GM18517 (cell line): ENCODE data around the gene ASXL1.
"Not testable (repeated sequence)": the region's sequence is repeated elsewhere in the genome, so short reads cannot be mapped to it uniquely, and the experiment has no call there.

ENCODE experiments used
- ATAC-seq: cut with Tn5 transposase; IDR thresholded peaks from one replicate; pipeline ENCODE4 v1.9.1; 2021; ENCODE audit warnings: mild to moderate bottlenecking, moderate library complexity; ENCODE audit not compliant: unreplicated experiment

Gene ASXL1

DNA sequence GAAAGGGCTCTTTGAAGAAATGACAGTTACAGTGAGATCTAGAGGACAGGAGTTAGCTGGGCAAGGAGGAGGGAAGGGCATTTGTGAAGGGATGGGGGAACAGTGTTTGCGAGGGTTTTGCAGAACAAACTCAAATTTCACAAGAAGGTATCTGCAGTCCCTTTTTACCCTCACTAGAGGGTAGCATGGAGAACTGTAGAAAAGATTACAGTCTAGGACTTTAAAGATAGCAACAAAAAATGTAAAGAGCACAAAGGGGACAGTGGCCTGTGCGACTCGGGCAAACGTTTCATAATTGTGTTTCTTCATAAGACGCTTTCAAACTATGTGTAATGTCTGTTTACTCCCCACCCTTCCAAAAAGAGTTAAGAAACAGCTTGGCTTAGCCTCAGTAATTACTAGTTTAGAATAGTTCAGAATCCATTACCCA, 21.2 kb upstream of the ASXL1 start:
- no peak for ATAC-seq

DNA sequence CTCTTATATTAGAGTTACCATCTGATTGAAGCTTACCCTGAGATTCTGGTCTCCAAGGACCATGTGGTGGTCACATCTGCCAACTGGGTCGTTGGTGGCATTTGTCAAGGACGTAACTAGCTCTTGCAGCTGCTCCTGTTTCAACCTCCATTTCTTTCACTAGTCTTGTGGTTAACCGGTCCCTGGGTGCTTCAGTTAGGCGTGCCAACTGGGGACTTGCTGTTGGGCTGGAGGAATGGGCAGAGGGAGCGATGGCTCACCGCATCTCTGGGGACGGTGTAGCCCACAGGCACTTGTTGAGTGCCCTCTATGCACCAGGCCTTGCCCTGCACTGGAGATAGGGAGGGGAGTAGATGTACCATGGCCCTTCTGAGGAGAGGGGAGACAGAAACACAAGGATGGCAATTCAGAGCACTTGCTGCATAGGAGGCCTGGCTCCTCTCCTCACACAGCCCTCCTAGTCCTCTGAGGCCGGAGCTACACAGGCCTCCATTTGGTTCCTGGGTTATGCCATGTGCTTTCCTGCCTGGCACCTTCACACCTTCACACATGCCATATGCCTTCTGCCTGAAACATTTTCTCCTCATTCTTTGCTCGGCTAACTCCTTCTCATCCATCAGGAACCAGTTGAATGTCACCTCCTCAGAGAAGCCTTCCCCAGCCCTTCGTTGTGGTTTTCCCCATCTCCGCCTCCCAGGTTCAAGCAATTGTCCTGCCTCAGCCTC, 20.0 kb upstream of the ASXL1 start:
- no peak for ATAC-seq

DNA sequence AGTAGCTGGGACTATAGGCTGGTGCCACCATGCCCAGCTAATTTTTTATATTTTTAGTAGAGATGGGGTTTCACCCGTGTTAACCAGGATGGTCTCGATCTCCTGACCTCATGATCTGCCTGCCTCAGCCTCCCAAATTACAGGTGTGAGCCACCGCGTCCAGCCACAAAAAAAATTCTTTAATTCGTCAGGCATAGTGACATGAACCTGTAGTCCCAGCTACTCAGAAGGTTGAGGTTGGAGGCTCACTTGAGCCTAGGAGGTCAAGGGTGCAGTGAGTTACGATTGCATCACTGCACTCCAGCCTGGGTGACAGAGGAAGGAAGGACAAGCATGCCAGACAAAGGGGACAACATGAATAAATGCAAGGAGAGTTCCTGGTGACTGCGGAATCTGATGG, 19.5 kb upstream of the ASXL1 start:
- no peak for ATAC-seq

DNA sequence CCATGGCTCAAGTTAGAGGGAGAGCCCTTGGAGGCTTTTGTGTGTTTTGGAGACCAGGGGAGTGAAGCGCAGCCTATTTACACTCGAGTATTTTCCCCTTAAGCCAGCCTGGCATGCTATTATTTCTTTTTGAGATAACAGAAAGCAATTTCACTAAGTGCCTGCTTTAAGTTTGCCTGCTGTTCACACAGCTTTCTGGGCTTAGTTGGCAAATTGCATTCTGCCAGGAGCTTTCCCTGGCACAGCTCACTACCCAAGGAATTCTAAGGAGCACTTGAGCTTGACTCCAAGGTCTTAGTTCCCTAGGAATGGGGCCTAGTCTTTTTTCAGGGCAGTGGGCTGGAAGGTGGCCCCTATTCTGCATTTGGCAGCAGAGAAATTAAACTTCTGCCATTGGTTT, 19.0 kb upstream of the ASXL1 start:
- no peak for ATAC-seq

DNA sequence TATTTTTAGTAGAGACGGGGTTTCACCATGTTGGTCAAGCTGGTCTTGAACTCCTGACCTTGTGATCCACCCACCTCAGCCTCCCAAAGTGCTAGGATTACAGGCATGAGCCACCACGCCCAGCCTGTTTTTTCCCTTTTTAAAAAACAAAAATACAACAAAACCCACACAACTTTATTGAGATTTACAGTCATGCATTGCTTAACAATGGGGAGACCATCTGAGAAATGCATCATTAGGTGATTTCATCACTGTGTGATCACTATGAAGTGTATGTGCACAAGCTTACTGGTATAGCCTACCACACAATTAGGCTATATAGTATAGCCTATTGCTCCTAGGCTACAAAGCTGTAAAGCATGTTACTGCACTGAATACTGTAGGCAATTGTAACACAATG, 17.1 kb upstream of the ASXL1 start:
- not testable (repeated sequence) for ATAC-seq

DNA sequence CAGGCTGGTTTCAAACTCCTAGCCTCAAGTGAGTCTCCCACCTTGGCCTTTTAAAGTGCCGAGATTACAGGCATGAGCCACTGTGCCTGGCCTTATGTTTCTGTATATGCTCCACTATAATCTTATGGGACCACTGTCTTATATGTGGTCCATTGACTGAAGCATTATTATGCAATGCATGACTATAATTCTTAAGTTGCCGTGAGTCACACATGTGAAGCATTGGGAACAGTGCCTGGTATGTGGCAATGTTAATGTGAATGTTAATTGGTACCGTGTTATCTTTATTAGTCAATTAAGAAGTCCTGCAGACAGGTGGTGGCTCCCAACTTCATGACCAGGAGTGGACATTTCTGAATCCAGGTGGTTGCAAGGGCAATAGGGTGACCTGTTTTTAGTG, 14.7 kb upstream of the ASXL1 start:
- no peak for ATAC-seq

DNA sequence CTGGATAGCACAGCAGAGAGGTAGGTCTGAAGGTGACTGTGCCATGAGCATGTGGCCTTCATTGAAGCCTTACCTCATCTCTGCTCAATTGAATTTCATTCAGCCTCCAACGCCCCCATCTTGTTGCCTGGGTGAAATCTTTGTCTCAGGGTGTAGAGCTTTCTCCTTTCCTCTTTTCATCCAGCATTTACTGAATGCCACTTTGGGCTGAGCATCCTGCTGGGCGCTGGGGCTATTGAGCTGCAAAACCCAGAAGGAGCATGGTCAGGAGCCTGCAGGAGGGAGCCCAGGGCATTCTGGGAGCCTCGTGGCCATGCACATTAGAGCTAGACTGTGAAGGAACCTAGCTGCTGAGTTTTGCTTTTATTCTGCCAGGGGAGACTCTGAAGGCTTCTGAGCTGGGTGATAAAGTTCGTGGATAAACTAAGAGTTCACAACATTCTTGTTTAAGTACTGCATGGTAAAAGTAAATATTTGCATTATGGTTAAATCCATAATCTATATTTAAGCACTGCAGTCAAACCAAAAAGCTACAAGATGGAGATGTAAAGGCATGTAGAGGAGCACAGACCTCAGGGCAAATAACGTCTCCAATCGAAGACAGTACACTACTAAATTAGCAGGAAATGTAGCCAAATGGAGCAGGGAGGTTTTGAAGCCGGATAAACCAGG, 13.2 kb upstream of the ASXL1 start:
- ATAC-seq, result no peak

DNA sequence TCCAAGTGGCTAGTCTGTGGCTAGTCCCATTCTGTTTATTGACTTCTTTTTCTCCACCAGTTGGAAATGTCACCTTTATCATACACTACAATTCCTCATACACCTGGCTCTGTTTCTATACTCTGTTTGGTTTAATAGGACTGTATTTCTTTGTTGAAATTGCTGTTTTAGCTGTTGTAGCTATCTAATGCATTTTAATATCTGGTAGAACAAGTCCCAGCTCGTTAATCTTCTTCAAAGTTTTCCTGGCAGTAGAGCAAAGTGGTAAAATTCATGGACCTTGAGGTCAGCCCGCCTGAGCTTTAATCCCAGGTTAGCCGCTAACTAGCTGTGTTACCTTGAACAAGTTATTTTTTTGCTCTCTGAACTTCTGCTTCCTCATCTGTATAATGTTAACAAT, 9.9 kb upstream of the ASXL1 start:
- ATAC-seq, result no peak

DNA sequence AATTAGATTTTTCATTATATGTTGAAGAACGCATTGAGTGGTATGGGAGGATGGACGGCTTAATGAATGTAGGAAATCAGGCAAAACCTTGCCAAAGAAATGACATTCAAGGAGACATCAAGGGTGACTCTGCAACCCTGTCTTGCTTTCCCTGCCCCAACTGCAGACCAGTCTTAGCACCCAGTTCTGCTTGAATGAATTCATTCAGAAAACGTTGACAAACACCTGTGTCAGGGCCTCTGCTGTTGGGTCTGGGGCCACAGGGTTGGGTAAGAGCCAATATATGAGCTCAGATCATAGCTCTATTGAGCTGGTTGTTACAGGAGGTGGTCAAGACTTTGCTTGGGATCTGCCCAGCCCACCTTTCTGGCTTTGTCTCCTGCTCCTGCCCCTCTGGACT, 7.7 kb upstream of the ASXL1 start:
- ATAC-seq, result no peak

DNA sequence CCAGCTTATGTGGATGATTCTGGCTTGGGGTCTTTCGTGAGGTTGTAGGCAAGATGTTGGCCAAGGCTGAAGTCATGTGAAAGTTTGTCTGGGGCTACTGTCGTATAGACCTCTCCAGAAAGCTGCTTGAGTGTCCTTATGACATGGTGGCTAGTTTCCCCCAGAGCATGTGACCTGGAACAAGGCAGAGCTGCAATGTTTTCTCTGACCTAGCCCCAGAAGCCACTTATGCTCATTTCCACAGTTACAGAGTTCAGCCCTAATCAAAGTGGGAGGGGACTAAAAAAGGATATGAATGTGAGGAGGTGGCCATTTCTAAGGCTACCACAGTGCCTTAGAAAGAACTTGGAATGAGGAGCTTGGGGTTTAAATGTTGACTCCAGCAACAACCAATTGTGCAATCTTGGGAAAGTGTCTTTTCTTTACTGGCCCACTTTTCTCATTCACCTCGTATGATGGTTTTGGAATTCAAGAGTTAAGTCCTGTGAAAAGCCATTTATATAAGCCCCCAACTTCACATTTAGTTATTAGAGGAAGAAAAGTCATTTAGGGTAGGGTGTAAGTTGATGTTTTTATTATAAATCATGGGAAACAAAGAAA, 5.9 kb upstream of the ASXL1 start:
- ATAC-seq, result no peak

DNA sequence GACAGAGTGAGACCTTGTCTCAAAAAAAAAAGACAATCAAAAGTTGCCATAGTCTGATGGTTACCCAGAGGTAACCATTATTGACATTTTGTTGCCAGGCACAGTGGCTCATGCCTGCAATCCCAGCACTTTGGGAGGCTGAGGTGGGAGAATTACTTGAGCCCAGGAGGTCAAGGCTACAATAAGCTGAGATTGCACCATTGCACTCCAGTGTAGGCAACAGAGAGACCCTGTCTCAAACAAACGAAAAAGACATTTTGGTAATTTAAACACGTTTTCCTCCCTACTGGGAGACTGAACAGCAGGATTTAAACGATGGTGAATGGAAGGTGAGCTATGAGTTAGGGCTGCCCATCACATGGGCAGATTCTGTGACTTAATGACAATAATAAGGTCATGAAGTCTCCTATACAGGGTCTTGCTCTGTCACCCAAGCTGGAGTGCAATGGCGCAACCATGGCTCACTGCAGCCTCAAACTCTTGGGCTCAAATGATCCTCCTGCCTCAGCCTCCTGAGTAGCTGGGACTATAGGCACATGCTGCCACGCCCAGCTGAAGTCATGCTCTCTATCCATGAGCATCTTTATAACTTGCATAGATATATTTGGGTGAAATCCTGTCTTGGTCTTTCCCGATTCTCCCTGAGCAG, 4.2 kb upstream of the ASXL1 start:
- no peak for ATAC-seq

DNA sequence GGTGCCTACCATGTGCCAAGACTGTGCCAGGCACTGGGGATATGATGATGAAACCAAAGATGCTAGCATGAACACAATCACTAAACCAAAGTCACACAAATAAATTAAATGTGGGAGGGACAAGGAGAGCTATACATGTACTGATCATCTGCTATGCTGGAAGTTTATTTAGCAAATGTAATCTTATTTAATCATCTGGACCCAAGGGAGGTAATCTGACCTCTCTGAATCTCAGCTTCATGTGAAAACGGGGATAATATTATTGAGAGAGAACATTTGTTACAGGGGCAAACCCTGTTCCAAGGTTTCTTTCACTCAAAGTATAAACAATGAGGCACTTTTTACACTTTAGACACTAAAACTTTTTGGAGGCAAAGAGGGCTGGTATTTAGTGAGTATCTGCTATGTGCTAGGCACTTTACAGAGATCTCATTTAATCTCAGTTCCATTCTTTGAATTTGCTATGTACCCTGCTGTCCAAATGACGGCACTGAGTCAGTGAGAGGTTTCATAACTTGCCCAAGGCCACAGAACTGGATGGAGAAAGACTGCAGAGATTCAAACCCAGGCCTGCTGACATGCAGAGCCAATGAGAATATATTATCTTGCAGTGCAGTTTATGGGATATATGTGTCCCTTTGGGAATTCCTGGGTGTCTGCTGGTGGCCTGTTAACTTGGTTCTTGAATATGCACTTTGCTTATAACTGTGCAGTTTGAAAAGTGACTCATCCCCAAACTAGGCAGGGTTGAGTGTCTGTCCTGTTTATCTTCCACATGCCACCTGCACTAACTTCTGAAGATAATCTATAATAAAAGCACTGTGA, 3.3 kb upstream of the ASXL1 start:
- peak; percentile 27 for ATAC-seq

DNA sequence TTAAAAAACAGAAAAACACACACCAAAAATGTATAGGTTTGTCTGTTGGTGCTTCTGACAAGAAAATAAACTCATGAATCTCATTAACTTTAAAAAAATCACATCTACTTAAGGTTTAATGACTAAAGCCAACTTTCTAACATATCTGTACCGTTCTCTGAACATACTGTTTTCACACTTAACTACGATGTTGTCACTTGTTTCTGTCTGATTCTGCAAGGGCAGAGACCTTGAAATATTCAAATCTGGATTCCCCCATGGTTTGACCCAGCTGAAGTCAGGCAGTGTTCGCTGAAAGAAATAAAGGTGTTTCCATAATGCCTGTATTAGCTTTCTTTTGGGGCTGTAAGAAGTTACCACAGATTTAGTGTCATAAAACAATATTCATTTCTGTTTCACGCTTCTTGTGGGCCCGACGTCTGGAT, 2.7 kb upstream of the ASXL1 start:
- ATAC-seq, result peak; percentile 39

DNA sequence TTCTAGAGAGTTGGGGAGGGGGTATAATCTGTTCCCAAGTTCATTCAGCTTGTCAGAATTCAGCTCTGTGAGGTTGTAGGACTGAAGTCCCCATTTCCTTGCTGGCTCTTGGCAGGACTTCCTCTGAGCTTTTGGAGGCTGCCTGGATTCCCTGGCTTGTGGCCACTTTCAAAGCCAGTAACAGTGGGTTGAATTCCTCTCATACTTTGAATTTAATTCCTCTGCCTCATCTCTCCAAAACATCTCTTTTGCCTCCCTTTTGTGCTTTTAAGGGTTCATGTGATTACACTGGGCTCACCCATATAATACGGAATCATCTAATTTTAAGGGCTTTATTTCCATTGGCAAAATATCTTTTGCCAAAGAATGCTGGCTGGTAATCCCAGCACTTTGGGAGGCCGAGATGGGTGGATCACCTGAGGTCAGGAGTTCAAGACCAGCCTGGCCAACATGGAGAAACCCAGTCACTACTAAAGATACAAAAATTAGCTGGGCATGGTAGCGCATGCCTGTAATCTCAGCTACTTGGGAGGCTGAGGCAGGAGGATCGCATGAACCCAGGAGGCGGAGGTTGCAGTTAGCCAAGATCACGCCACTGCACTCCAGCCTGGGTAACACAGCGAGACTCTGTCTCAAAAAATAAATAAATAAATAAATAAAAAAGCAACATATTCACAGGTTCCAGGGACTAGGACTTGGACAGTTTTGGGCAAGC, 2.1 kb upstream of the ASXL1 start:
- not testable (repeated sequence) for ATAC-seq

DNA sequence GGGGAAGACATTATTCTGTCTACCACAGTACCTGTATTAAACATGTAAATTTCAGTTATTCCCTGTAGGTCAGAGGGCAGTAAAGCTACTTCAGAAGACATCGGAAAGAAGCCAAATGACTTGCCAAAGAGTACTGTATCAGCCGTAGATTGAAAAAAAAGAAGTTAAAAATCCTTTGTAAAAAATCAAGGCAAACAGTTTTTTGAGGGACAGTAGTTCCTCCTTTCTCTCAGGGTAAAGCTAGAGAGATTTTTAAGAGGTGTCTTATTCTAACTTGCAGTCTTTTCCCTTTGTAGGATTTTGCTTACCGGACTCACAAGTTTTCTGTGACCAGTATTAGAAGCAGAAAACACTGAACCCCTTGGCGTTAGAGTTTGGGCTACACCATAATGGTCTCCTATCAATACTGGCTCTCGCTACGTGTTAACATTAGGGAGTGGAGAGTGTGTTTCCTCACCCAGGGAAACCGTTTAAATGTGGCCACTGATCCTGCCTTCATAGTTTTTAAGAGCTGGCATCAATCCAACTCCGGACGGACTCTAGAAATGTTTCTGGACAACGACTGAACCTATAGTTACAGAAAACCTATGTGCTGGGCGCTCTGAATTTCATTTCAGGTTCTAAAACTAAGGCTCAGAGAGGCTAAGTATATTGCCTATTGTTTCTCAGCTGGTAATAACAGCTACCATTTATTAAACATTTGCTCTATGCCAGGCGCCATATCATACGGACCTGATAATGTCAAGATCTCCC, 1.3 kb upstream of the ASXL1 start:
- ATAC-seq, result no peak

DNA sequence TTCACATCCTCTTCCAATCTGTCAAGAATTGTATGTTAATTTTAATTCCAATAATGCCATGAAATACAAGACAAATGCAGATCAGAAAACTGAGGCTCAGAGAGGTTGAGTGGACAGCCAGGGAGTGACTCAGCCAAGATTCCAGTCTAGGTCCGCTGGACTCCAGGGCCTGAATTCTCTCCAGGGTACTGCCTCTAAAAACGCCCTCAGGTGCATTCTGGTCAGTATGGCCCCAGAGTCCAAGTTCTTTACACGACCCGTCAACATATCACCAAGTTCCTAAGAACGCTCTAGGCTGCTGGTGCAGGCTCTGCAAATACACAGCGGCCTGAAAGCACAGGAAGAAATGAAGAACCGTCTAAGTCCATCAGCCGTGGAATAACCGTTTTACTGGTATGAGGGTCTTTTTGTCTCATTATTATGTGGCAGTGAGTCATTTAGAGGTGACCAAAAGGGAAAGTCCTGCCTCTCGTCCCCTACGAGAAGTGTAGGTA, 709 bp upstream of the ASXL1 start:
- ATAC-seq, result no peak

DNA sequence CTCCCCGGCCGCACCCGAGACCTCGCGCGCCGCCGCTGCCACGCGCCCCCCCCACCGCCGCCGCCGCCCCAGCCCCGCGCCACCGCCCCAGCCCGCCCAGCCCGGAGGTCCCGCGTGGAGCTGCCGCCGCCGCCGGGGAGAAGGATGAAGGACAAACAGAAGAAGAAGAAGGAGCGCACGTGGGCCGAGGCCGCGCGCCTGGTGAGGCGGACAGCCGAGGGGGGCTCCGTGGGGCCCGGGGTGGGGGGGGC, 426 bp downstream of the ASXL1 start:
- ATAC-seq, result no peak

DNA sequence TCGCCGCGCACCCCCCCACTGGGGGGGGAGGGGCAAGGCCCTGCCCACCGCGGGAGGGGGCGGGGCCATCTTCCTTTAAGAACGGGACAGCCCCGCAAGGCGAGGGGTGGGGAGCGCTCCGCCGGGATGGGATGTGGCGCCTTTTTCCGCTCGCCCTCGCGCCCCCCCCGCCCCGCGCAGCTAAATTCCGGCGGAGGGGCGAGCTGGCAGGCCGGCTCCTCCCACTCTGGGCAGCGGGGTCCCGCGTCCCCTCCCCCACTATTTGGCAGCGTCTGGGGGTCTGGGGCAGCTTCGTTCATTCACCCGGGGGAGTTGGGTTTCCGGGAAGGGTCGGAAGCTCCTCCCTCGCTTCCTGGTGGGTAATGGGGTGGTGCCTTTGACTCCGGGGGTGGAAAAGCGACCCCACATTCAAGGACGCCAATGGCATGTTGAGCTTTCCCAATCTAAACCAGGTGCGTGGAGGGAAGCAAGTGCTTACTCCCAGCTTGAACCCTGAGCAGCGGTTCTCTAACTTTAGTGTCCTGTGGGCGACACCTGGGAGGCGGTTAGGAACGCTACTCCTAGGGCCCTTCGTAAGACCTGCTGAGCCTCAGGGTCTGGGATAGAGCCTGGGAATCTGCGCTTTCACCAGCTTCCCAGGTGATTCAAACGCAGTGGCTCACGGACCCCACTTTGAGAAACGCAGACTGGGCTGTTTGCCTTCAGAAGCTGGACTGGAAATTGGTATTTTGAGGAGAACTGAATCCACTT, 927 bp downstream of the ASXL1 start:
- ATAC-seq, result no peak
